WTC11 (cell line): Measurements from ENCODE around the gene TSPAN17. TPM values are rescaled to one million over a fixed set of nuclear protein-coding genes. Genes with fewer than 3 reads are reported as not detected.
A peak's percentile ranks its signal among the peaks of the same experiment; 100 is the strongest.

Experiments
- ATAC-seq: fragments of 200-7000 bp; cut with Tn5 transposase; 2 replicates; pipeline ENCODE4 v1.10.0; 2021; ENCODE audit warnings: mild to moderate bottlenecking, moderate library complexity
- CTCF ChIA-PET: fragments of 300-600 bp; sonication (Branson Sonifier 250); formaldehyde crosslinking; loops from one replicate; lab custom pipeline; 2021; ENCODE audit warnings: antibody characterized with exemption; lab: Charles Lee
- POLR2A ChIA-PET: fragments of 350-600 bp; sonication (Branson Sonifier 250); formaldehyde crosslinking; loops from one replicate; lab custom pipeline; 2021; ENCODE audit warnings: antibody characterized with exemption; lab: Charles Lee
- DNase-seq: peaks from one replicate; pipeline ENCODE4 v3.0.0; 2021; ENCODE audit warnings: low spot score
- H3K27ac Mint-ChIP-seq: 2 replicates; pipeline ENCODE4 v1.8.0; 2021; ENCODE audit warnings: mixed read lengths
- H3K27me3 Mint-ChIP-seq: 2 replicates; pipeline ENCODE4 v1.8.0; 2021; ENCODE audit warnings: low read depth, mild to moderate bottlenecking, moderate library complexity, mixed read lengths
- H3K36me3 Mint-ChIP-seq: 2 replicates; pipeline ENCODE4 v1.8.0; 2021; ENCODE audit warnings: mixed read lengths
- H3K4me1 Mint-ChIP-seq: 2 replicates; pipeline ENCODE4 v1.8.0; 2022; ENCODE audit warnings: mixed read lengths
- H3K4me3 Mint-ChIP-seq: 2 replicates; pipeline ENCODE4 v1.8.0; 2021; ENCODE audit warnings: mild to moderate bottlenecking, moderate library complexity, mixed read lengths
- H3K9me3 Mint-ChIP-seq: 2 replicates; pipeline ENCODE4 v1.8.0; 2021; ENCODE audit warnings: mixed read lengths
- CREB1 ChIP-seq: sonication (generic); formaldehyde crosslinking; IDR thresholded peaks from 2 replicates; pipeline ENCODE4 v1.8.0; 2023; ENCODE audit warnings: mild to moderate bottlenecking, missing genetic modification reagents
- CREM ChIP-seq: sonication (generic); formaldehyde crosslinking; IDR thresholded peaks from 2 replicates; pipeline ENCODE4 v1.8.1; 2022; ENCODE audit warnings: mild to moderate bottlenecking, missing genetic modification reagents, moderate library complexity
- ESRRA ChIP-seq: sonication (generic); formaldehyde crosslinking; IDR thresholded peaks from 2 replicates; pipeline ENCODE4 v1.8.1; 2022; ENCODE audit warnings: mild to moderate bottlenecking, missing genetic modification reagents, borderline replicate concordance
- ETV6 ChIP-seq: sonication (generic); formaldehyde crosslinking; IDR thresholded peaks from 2 replicates; pipeline ENCODE4 v1.8.1; 2022; ENCODE audit warnings: mild to moderate bottlenecking, missing genetic modification reagents
- GTF2I ChIP-seq: fragments of 250-450 bp; sonication (Bioruptor Pico); conservative IDR thresholded peaks from 2 replicates; pipeline ENCODE4 v1.4.0; 2021; ENCODE audit warnings: mild to moderate bottlenecking
- KAT7 ChIP-seq: sonication (generic); formaldehyde crosslinking; IDR thresholded peaks from 2 replicates; pipeline ENCODE4 v1.8.1; 2023; ENCODE audit warnings: missing genetic modification reagents, mild to moderate bottlenecking, borderline replicate concordance
- NFYB ChIP-seq: sonication (generic); formaldehyde crosslinking; conservative IDR thresholded peaks from 2 replicates; pipeline ENCODE4 v1.8.0; 2022; ENCODE audit warnings: low read depth, missing genetic modification reagents
- TCF7 ChIP-seq: sonication (generic); formaldehyde crosslinking; IDR thresholded peaks from 2 replicates; pipeline ENCODE4 v1.8.0; 2022; ENCODE audit warnings: mild to moderate bottlenecking, low read depth, missing genetic modification reagents, moderate library complexity
- TEAD4 ChIP-seq: sonication (generic); formaldehyde crosslinking; IDR thresholded peaks from 2 replicates; pipeline ENCODE4 v1.8.0; 2022; ENCODE audit warnings: mild to moderate bottlenecking, missing genetic modification reagents
- ZNF121 ChIP-seq: sonication (generic); formaldehyde crosslinking; IDR thresholded peaks from 2 replicates; pipeline ENCODE4 v1.8.0; 2023; ENCODE audit warnings: missing genetic modification reagents
- ZNF416 ChIP-seq: fragments of 250-450 bp; sonication (Bioruptor Pico); IDR thresholded peaks from 2 replicates; pipeline ENCODE4 v1.9.0; 2021; ENCODE audit warnings: mild to moderate bottlenecking, inconsistent platforms
- total RNA-seq: library from RNA; stranded (reverse); gene quantifications from 3 replicates; pipeline ENCODE4 v1.2.3, GENCODE V29; 2021
- TF ChIP-seq, protein P1 (sequence below): sonication (generic); formaldehyde crosslinking; IDR thresholded peaks from 2 replicates; pipeline ENCODE4 v1.8.1; 2022; ENCODE audit warnings: low read depth, mild to moderate bottlenecking, moderate library complexity, missing genetic modification reagents, borderline replicate concordance
- TF ChIP-seq, protein P2 (sequence below): fragments of 250-450 bp; sonication (Bioruptor Pico); IDR thresholded peaks from 2 replicates; pipeline ENCODE4 v1.9.0; 2021; ENCODE audit warnings: mild to moderate bottlenecking
- TF ChIP-seq, protein P3 (sequence below): sonication (generic); formaldehyde crosslinking; IDR thresholded peaks from 2 replicates; pipeline ENCODE4 v1.8.0; 2023; ENCODE audit warnings: missing genetic modification reagents
- TF ChIP-seq, protein P4 (sequence below): sonication (generic); formaldehyde crosslinking; IDR thresholded peaks from 2 replicates; pipeline ENCODE4 v1.8.0; 2022; ENCODE audit warnings: mild to moderate bottlenecking, missing genetic modification reagents
- TF ChIP-seq, protein P5 (sequence below): sonication (generic); formaldehyde crosslinking; IDR thresholded peaks from 2 replicates; pipeline ENCODE4 v1.8.1; 2022; ENCODE audit warnings: mild to moderate bottlenecking, missing genetic modification reagents, moderate library complexity, borderline replicate concordance
- TF ChIP-seq, protein P6 (sequence below): fragments of 250-450 bp; sonication (Bioruptor Pico); conservative IDR thresholded peaks from 2 replicates; pipeline ENCODE4 v1.9.0; 2021; ENCODE audit warnings: mild to moderate bottlenecking
- TF ChIP-seq, protein P7 (sequence below): sonication (generic); formaldehyde crosslinking; IDR thresholded peaks from 2 replicates; pipeline ENCODE4 v1.8.0; 2022; ENCODE audit warnings: mild to moderate bottlenecking, missing genetic modification reagents

The TSPAN17 gene
- total RNA-seq, 1 experiment from 2014 or later: 47.8 TPM

DNA sequence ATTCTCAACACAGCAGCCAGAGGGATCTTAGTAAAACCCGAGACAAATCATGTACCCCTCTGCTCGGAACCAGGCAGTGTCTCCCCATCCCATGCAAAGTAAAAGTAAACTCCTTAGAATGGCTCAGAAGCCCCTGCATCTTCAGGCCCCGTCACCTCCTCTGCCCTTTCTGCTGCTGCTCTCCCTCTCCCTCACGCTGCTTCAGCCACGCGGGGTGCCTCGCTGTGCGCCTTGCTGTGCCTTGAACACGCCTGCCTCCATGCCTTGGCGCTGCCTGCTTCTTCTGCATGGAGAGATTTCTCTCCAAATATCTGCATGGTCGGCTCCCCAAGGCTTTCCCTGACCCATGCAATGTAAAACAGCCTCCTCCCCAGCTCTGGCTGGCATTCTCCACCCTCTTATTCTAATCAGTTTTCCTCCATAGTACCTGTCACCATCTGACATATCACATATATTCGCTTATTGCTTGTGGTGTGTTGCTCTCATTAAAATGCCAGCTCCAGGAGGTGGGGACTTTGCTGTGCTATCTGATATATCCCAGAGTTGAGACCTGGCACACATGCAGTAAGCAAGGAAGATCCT lies 45.3 kb upstream of the TSPAN17 start (continued):
- no peak for TF ChIP-seq ZNF121
- TF ChIP-seq, all 79 proteins: peak for 0

DNA sequence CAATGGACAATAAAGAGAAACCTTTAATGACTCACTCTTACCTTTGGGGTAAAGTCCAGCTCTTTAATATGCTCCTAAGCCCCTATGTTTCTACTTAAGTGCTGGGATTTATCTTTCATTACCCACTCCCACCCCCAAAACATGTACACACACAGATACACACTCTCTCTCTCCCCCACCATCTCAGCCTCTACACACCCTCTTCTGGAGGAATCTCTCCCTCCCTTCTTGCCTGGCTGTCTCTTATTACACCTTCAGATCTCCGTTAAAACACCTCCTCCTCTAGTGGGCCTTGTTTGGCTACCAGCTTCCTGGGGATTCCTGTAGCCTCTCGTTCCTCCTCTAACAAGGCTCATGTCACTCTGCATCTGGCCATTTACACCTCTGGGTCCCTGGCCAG lies 44.2 kb upstream of the TSPAN17 start:
- ATAC-seq: no peak; the same call in 1 of the 2 replicates
- H3K4me3 Mint-ChIP-seq: no peak overlapping the region
- H3K4me1 Mint-ChIP-seq: peaks cover 12% of the 10 kb centered on the region
- TF ChIP-seq KAT7 (CRISPR knock-in tag) (no peak), ZNF416 (no peak), TEAD4 (CRISPR knock-in tag) (no peak), ESRRA (CRISPR knock-in tag) (no peak), NFYB (CRISPR knock-in tag) (no peak), TCF7 (no peak)
- TF ChIP-seq, protein P1, sequence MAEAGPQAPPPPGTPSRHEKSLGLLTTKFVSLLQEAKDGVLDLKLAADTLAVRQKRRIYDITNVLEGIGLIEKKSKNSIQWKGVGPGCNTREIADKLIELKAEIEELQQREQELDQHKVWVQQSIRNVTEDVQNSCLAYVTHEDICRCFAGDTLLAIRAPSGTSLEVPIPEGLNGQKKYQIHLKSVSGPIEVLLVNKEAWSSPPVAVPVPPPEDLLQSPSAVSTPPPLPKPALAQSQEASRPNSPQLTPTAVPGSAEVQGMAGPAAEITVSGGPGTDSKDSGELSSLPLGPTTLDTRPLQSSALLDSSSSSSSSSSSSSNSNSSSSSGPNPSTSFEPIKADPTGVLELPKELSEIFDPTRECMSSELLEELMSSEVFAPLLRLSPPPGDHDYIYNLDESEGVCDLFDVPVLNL (CRISPR knock-in tag): no peak
- ChIA-PET POLR2A (no interaction called here), CTCF (interaction anchor here (1.3 kb wide), 1 partner anchor 197 kb away, joined by 3 read pairs; no protein-coding TSS in a partner anchor)
- H3K36me3 Mint-ChIP-seq: peaks cover 6% of the 10 kb centered on the region
- H3K9me3 Mint-ChIP-seq: no peaks in the 10 kb centered on the region
- H3K27me3 Mint-ChIP-seq: peaks cover 12% of the 10 kb centered on the region
- H3K27ac Mint-ChIP-seq: peak overlapping the region; percentile 28; the same call in 1 of the 2 replicates
- DNase-seq: no peak

DNA sequence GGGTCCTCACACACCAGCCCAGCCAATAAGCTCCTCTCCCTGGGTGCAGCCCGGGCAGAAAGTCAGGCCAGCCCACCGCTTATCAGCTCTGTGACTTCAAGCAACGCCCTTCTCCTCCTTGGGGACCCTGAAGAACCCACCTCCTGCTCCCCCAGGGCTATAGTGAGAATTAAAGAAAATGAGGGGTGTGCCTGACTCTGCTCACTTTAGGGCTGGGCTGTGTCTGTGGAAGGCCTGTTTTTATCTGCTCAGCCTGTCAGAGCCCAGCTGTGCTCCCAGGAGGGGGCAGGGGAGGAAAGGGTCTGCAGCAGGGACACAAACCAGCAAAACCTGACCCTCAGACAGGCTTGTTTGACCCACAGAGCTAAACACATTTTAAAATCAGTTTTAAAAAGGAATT lies 41.3 kb upstream of the TSPAN17 start:
- Mint-ChIP-seq H3K27me3 (peaks cover 19% of the 10 kb centered on the region), H3K27ac (no peak overlapping the region), H3K36me3 (no peaks in the 10 kb centered on the region), H3K9me3 (no peaks in the 10 kb centered on the region), H3K4me3 (no peak overlapping the region), H3K4me1 (peaks cover 22% of the 10 kb centered on the region)
- DNase-seq (no peak), ATAC-seq (no peak)
- CTCF ChIA-PET: interaction anchor here (0.8 to 1.8 kb wide), 6 partner anchors 8 to 189 kb away, joined by 3 to 7 read pairs (median 4); partner anchors contain the start of genes CLTB, EIF4E1B and SNCB
- TF ChIP-seq, protein P2, sequence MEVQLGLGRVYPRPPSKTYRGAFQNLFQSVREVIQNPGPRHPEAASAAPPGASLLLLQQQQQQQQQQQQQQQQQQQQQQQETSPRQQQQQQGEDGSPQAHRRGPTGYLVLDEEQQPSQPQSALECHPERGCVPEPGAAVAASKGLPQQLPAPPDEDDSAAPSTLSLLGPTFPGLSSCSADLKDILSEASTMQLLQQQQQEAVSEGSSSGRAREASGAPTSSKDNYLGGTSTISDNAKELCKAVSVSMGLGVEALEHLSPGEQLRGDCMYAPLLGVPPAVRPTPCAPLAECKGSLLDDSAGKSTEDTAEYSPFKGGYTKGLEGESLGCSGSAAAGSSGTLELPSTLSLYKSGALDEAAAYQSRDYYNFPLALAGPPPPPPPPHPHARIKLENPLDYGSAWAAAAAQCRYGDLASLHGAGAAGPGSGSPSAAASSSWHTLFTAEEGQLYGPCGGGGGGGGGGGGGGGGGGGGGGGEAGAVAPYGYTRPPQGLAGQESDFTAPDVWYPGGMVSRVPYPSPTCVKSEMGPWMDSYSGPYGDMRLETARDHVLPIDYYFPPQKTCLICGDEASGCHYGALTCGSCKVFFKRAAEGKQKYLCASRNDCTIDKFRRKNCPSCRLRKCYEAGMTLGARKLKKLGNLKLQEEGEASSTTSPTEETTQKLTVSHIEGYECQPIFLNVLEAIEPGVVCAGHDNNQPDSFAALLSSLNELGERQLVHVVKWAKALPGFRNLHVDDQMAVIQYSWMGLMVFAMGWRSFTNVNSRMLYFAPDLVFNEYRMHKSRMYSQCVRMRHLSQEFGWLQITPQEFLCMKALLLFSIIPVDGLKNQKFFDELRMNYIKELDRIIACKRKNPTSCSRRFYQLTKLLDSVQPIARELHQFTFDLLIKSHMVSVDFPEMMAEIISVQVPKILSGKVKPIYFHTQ (CRISPR knock-in tag): no peak
- TF ChIP-seq, protein P3, sequence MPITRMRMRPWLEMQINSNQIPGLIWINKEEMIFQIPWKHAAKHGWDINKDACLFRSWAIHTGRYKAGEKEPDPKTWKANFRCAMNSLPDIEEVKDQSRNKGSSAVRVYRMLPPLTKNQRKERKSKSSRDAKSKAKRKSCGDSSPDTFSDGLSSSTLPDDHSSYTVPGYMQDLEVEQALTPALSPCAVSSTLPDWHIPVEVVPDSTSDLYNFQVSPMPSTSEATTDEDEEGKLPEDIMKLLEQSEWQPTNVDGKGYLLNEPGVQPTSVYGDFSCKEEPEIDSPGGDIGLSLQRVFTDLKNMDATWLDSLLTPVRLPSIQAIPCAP (CRISPR knock-in tag): no peak
- TF ChIP-seq TEAD4 (CRISPR knock-in tag): no peak
- TF ChIP-seq, protein P4, sequence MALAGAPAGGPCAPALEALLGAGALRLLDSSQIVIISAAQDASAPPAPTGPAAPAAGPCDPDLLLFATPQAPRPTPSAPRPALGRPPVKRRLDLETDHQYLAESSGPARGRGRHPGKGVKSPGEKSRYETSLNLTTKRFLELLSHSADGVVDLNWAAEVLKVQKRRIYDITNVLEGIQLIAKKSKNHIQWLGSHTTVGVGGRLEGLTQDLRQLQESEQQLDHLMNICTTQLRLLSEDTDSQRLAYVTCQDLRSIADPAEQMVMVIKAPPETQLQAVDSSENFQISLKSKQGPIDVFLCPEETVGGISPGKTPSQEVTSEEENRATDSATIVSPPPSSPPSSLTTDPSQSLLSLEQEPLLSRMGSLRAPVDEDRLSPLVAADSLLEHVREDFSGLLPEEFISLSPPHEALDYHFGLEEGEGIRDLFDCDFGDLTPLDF: no peak
- no peak for TF ChIP-seq ZNF121
- TF ChIP-seq, protein P5, sequence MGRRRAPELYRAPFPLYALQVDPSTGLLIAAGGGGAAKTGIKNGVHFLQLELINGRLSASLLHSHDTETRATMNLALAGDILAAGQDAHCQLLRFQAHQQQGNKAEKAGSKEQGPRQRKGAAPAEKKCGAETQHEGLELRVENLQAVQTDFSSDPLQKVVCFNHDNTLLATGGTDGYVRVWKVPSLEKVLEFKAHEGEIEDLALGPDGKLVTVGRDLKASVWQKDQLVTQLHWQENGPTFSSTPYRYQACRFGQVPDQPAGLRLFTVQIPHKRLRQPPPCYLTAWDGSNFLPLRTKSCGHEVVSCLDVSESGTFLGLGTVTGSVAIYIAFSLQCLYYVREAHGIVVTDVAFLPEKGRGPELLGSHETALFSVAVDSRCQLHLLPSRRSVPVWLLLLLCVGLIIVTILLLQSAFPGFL: no peak
- POLR2A ChIA-PET: no interaction called here

DNA sequence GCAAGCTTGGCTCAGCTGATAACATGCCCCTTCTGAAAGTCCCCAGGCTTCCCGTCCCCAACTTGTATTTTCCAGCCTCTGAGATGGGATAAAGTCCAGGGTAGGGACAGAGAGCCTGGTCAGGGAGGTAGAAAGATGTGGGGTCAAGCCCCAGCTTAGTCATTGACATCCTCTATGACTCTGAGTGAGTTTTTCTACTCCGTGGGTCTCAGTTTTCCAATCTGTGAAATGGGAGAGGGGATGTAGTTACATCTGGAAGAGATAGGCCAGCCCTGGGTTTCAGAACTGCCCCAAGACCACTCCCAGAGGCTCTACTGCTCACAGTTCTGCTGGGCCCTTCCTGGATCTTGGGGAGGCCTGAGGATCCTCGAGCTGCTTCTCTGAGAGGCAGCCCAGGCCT lies 40.4 kb upstream of the TSPAN17 start:
- DNase-seq: no peak
- CTCF ChIA-PET: interaction anchor here (0.6 to 1.8 kb wide), 5 partner anchors 9 to 485 kb away, joined by 3 to 7 read pairs (median 5); partner anchors contain the start of gene CLTB
- Mint-ChIP-seq H3K4me1 (peaks cover 26% of the 10 kb centered on the region), H3K36me3 (no peaks in the 10 kb centered on the region), H3K9me3 (no peaks in the 10 kb centered on the region), H3K27me3 (peaks cover 23% of the 10 kb centered on the region), H3K27ac (no peak overlapping the region), H3K4me3 (no peak overlapping the region)
- no peak for ATAC-seq
- POLR2A ChIA-PET: no interaction called here
- TF ChIP-seq CREM (CRISPR knock-in tag) (no peak), ETV6 (CRISPR knock-in tag) (no peak), CREB1 (CRISPR knock-in tag) (no peak), GTF2I (CRISPR knock-in tag) (no peak)
- TF ChIP-seq, protein P6, sequence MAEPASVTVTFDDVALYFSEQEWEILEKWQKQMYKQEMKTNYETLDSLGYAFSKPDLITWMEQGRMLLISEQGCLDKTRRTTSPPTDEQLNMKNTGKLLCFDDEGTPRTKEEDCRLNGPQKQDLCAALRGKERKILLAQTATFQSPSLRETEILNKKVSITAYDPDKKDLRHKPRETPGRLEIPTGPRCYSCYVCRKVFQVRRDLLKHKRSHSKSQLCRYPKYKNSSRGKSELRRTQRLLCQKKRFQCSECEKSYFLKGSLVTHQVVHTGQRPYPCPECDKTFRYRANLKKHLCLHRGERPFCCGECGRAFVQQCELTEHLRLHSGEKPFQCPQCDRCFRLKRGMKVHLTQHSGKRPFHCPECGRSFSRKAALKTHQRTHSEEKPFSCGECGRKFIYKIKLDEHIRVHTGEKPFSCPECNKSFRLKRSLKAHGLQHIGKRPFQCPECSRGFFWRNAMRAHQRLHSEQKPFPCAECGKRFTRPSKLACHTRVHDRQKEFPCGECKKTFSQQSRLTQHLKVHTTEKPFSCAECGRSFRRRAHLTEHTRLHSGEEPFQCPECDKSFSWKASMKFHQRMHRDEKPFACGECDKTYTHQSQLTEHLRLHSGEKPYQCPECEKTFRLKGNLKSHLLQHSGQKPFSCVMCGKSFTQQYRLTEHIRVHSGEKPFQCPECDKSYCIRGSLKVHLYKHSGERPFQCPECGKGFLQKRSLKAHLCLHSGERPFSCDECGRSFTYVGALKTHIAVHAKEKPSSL (CRISPR knock-in tag): no peak
- TF ChIP-seq, protein P7, sequence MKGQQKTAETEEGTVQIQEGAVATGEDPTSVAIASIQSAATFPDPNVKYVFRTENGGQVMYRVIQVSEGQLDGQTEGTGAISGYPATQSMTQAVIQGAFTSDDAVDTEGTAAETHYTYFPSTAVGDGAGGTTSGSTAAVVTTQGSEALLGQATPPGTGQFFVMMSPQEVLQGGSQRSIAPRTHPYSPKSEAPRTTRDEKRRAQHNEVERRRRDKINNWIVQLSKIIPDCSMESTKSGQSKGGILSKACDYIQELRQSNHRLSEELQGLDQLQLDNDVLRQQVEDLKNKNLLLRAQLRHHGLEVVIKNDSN: no peak
- TF ChIP-seq, protein P3 (CRISPR knock-in tag): no peak
